Adrenal gland (tissue), 12 donors: ENCODE data around the gene PAX6. TPM values are rescaled to one million over a fixed set of nuclear protein-coding genes. Genes with fewer than 3 reads are reported as not detected.

Experiments used
- DNase-seq, 7 donors: peaks; one replicate each; pipeline ENCODE4 v3.0.0-alpha.2; 2019 to 2020
- H3K27ac ChIP-seq, 5 donors: fragments of 200-600 bp; sonication (generic) in 4 of 5; 1 replicate in 3 of 5; 2 replicates in 2 of 5; pipeline versions ENCODE4 v1.5.1 to v1.8.0; 2016 to 2020; ENCODE audit warnings: mild to moderate bottlenecking in 1 of 5
- H3K27me3 ChIP-seq: fragments of 200-600 bp; 2 replicates; pipeline ENCODE4 v1.8.0; 2021
- H3K36me3 ChIP-seq, 2 donors: fragments of 200-600 bp; replicated peaks in 1 of 2; 1 replicate in 1 of 2; 2 replicates in 1 of 2; pipeline versions ENCODE4 v1.5.1 to v1.8.0; 2018 to 2022
- H3K4me1 ChIP-seq, 2 donors: fragments of 200-600 bp; replicated peaks in 1 of 2; 1 replicate in 1 of 2; 2 replicates in 1 of 2; pipeline versions ENCODE4 v1.5.1 to v1.8.0; 2018 to 2021
- H3K4me3 ChIP-seq, 4 donors: fragments of 200-600 bp; sonication (generic) in 3 of 4; one replicate each; pipeline ENCODE4 v1.5.1; 2016 to 2018
- H3K9me3 ChIP-seq, 3 donors: fragments of 200-600 bp; sonication (generic) in 1 of 3; replicated peaks in 1 of 3; 1 replicate in 2 of 3; 2 replicates in 1 of 3; pipeline versions ENCODE4 v1.5.1 to v1.8.0; 2016 to 2021
- POLR2A ChIP-seq, 2 donors: fragments of 450-650 bp; IDR thresholded peaks; one replicate each; pipeline ENCODE4 v1.6.1; 2017; ENCODE audit warnings: antibody characterized with exemption in 2 of 2, mild to moderate bottlenecking in 2 of 2, moderate library complexity in 1 of 2
- WGBS, 4 donors: extraction: QIAGEN DNeasy Blood & Tissue Kit in 2 of 4; methylation state at CpG; one replicate each; pipeline versions ENCODE4 v1.1.5 to v1.1.7; 2013 to 2017; 5-methylcytosine and 5-hydroxymethylcytosine counted together
- intact Hi-C, 2 donors: fragments of 100-400 bp; cut with DNase I; formaldehyde crosslinking; loops; one replicate each; pipeline versions ENCODE4 v1.14.1 to v1.15.0; 2022 to 2023
- polyA plus RNA-seq, 3 donors: library from polyadenylated mRNA; stranded (reverse); fragments of 200-250 nt in 2 of 3; fragments of 350-450 nt in 1 of 3; fragmentation: Illumina TruSeq in 1 of 3; extraction: RNeasy Lipid Tissue Mini Kit (QIAGEN cat#74804) in 1 of 3; gene quantifications; one replicate each; pipeline ENCODE4 v1.2.3, GENCODE V29; 2013 to 2014
- total RNA-seq, 9 donors: library from RNA; depleted of rRNA in 4 of 9; stranded (reverse); fragments of >200 nt in 4 of 9; fragments of 120-200 nt in 1 of 9; fragmentation: NEBNext Ultra II Directional in 1 of 9; extraction: Animal tissue kit (Norgen Biotek cat#: 25700) in 1 of 9; gene quantifications; one replicate each; pipeline versions ENCODE4 v1.1.0 to v1.2.4, GENCODE V29; 2013 to 2023
- TF ChIP-seq, protein P1 (sequence below), 6 experiments: fragments of 450-650 bp in 4 of 6; fragments of 200-600 bp in 2 of 6; sonication (generic) in 1 of 6; IDR thresholded peaks; 1 replicate in 5 of 6; 2 replicates in 1 of 6; pipeline versions ENCODE4 v1.5.1 to v1.8.0; 2016 to 2021; ENCODE audit warnings: antibody characterized with exemption in 6 of 6, mild to moderate bottlenecking in 2 of 6, moderate library complexity in 1 of 6
- donor health status: healthy with polysubstance abuse.
- donor health status: Bipolar disorder and iron deficiency.
- donor health status: DM: yes; HTN: yes; CAD: no.
- donor health status: DM: no; HTN: no; CAD: no.
- donor health status: DM: no; HTN: no; CAD: no.
- donor health status: DM: yes; HTN: yes; CAD: no.

Gene PAX6
- total and polyA plus RNA-seq, 12 donors, result 0.08 to 3.7 (median 0.35) TPM; not detected in 3

DNA sequence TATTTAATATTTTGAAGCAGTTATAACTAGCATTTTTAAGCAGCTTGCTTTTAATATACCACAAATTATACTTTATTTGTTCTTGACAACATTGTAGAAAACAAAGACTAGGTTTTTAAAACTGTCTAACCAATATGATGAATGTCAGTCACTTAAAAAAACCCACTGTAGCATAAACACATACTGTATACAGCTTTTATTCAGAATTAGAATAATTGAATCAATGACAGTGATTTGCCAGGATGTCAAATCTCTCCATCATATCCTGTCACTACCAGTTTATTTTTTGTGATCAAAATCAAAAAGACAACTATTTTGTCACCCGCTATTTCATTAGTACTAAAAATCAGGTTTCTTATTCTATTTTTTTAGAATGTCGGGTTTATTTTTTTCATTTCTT, 26.5 kb downstream of the PAX6 start:
- no peaks in the 10 kb centered on the region for H3K4me1 ChIP-seq
- WGBS, 4 donors, result 96 to 98% (median 97%) methylated on average over 2 of the region's 2 CpGs
- H3K27me3 ChIP-seq, result no peaks in the 10 kb centered on the region
- no peak overlapping the region for H3K27ac ChIP-seq
- H3K9me3 ChIP-seq, result no peaks in the 10 kb centered on the region
- DNase-seq, result no peak
- intact Hi-C loops, result no loop called here
- no peaks in the 10 kb centered on the region for H3K36me3 ChIP-seq
- TF ChIP-seq, protein P1, sequence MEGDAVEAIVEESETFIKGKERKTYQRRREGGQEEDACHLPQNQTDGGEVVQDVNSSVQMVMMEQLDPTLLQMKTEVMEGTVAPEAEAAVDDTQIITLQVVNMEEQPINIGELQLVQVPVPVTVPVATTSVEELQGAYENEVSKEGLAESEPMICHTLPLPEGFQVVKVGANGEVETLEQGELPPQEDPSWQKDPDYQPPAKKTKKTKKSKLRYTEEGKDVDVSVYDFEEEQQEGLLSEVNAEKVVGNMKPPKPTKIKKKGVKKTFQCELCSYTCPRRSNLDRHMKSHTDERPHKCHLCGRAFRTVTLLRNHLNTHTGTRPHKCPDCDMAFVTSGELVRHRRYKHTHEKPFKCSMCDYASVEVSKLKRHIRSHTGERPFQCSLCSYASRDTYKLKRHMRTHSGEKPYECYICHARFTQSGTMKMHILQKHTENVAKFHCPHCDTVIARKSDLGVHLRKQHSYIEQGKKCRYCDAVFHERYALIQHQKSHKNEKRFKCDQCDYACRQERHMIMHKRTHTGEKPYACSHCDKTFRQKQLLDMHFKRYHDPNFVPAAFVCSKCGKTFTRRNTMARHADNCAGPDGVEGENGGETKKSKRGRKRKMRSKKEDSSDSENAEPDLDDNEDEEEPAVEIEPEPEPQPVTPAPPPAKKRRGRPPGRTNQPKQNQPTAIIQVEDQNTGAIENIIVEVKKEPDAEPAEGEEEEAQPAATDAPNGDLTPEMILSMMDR (IDR thresholded peaks at IDR 0.05), result no peak
- TF ChIP-seq POLR2A (IDR thresholded peaks at IDR 0.05), result no peak
- no peak overlapping the region for H3K4me3 ChIP-seq

DNA sequence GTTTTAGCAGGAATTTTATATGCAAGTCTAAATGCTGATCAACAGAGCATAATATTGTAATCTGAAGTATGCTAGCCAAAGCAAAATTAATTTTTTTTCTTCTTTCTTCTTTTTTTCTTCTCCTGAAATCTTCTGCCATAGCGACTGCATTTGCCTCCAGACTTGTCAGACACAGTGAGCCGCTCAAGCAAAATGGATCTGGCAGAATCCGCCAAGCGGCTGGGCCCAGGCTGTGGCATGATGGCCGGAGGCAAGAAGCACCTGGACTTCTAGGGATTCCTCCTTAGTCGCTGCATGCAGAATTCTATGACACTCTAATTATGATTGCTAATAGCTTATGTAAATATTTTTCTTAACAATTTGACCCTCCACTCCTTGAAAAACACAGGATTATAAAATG, 27.9 kb downstream of the PAX6 start:
- WGBS, 4 donors, result 94 to 99% (median 98%) methylated on average over 6 of the region's 6 CpGs
- H3K27me3 ChIP-seq, result no peaks in the 10 kb centered on the region
- H3K4me1 ChIP-seq, result no peaks in the 10 kb centered on the region
- H3K27ac ChIP-seq, result no peak overlapping the region
- no peak for DNase-seq
- H3K36me3 ChIP-seq, result no peaks in the 10 kb centered on the region
- H3K9me3 ChIP-seq, result no peaks in the 10 kb centered on the region
- intact Hi-C loops, result no loop called here
- TF ChIP-seq, protein P1 (IDR thresholded peaks at IDR 0.05), result no peak
- no peak for TF ChIP-seq POLR2A (IDR thresholded peaks at IDR 0.05)
- no peak overlapping the region for H3K4me3 ChIP-seq

DNA sequence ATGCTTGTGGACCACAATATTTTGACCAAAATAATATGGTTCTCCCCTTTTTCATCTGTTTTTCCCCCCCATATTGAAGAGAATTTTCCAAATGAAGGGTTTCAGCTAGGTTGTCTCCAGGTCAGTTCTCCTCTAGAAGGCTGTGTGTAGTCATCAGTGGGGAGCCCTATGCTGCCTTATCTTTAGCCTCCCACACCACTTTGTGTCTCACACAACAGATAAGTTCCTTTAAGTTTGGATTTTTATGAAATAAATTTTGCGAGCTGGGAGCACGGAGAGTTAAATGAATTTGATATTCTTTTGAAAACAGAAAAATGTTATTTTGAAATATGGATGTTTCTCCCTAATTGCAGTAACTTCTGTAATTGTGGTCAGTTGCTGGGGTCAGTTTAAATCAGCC, 28.9 kb downstream of the PAX6 start:
- H3K27ac ChIP-seq, result no peak overlapping the region
- no peaks in the 10 kb centered on the region for H3K36me3 ChIP-seq
- 95 to 99% (median 97%) methylated on average over 2 of the region's 2 CpGs for WGBS, 4 donors
- no peaks in the 10 kb centered on the region for H3K4me1 ChIP-seq
- H3K27me3 ChIP-seq, result no peaks in the 10 kb centered on the region
- no peaks in the 10 kb centered on the region for H3K9me3 ChIP-seq
- intact Hi-C loops, result no loop called here
- no peak for DNase-seq
- TF ChIP-seq, protein P1 (IDR thresholded peaks at IDR 0.05), result no peak
- TF ChIP-seq POLR2A (IDR thresholded peaks at IDR 0.05), result no peak
- no peak overlapping the region for H3K4me3 ChIP-seq

DNA sequence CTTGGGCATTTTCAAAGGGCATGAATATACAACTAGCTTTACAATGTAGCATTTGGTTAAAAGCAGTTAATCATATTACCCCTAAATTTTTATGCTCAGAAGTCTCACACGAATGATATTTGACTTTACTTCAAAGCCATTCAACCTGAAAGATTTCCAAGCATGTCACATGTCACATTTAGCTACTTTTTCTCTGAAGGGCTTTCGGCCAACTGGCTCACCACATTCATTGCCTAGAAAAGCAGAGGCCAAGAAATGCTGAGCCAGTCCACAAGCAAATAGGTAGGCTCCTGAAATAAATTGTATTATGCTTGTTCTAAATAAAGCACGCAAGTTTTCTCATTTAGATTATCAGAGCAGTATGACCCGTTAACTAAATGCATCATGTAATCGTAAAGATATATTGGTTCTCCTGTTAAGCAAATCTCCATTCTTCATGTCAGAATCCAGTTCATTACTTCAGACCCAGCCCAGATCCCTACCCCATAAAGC, 30.6 kb downstream of the PAX6 start:
- intact Hi-C loops, result no loop called here
- no peak for TF ChIP-seq POLR2A (IDR thresholded peaks at IDR 0.05)
- TF ChIP-seq, protein P1 (IDR thresholded peaks at IDR 0.05), result no peak
- WGBS, 4 donors, result 67 to 81% (median 74%) methylated on average over 5 of the region's 5 CpGs

More for the DNA sequence above, 30.6 kb downstream of the PAX6 start:
- H3K4me3 ChIP-seq, result no peak overlapping the region
- H3K36me3 ChIP-seq, result no peaks in the 10 kb centered on the region
- no peaks in the 10 kb centered on the region for H3K4me1 ChIP-seq
- no peaks in the 10 kb centered on the region for H3K9me3 ChIP-seq
- no peak overlapping the region for H3K27ac ChIP-seq
- DNase-seq, result no peak
- H3K27me3 ChIP-seq, result no peaks in the 10 kb centered on the region
